Measurements from ENCODE around the gene PASD1.

DNA sequence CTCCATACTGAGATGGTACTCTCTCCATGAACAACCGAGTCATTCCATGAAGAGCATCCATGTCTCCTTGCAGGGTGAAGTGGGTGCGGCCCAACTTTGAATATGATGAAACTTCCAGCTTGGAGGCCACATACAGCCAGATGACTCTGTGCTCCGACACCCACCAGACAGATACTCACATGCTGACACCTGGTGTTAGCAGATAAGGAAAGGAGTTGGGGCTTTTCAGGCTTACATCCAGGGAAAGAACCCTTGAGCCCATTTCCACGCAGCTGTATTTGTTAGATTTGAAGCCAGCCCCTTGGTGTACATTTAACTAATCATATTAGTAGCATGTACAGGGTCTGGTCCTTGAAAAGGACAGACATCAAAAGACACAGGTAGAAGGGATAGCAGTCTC lies 69.7 kb downstream of the PASD1 start:
- TF ChIP-seq, protein P1, sequence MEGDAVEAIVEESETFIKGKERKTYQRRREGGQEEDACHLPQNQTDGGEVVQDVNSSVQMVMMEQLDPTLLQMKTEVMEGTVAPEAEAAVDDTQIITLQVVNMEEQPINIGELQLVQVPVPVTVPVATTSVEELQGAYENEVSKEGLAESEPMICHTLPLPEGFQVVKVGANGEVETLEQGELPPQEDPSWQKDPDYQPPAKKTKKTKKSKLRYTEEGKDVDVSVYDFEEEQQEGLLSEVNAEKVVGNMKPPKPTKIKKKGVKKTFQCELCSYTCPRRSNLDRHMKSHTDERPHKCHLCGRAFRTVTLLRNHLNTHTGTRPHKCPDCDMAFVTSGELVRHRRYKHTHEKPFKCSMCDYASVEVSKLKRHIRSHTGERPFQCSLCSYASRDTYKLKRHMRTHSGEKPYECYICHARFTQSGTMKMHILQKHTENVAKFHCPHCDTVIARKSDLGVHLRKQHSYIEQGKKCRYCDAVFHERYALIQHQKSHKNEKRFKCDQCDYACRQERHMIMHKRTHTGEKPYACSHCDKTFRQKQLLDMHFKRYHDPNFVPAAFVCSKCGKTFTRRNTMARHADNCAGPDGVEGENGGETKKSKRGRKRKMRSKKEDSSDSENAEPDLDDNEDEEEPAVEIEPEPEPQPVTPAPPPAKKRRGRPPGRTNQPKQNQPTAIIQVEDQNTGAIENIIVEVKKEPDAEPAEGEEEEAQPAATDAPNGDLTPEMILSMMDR (IDR thresholded peaks at IDR 0.05 in 2 of 3, conservative IDR thresholded peaks at IDR 0.05 in 1 of 3; ENCODE audit: control insufficient read depth in 2 of 3, extremely low read depth in 1 of 3, insufficient read depth in 1 of 3, low read depth in 3 of 3, low read length in 3 of 3), result no peak
- no peak for TF ChIP-seq BHLHE40 (IDR thresholded peaks at IDR 0.05; ENCODE audit: borderline replicate concordance in 1 of 2, low read depth in 2 of 2, low read length in 1 of 2)
- no peak for TF ChIP-seq ESRRA (IDR thresholded peaks at IDR 0.05; ENCODE audit: low read length)
- no peak for TF ChIP-seq CREB1 (IDR thresholded peaks at IDR 0.05; ENCODE audit: low read depth)
- no peak for TF ChIP-seq NR2C1 (IDR thresholded peaks at IDR 0.05)
- TF ChIP-seq EGR1 (IDR thresholded peaks at IDR 0.05; ENCODE audit: borderline replicate concordance in 1 of 2, low read depth in 2 of 2, low read length in 2 of 2), result no peak
- TF ChIP-seq NBN (IDR thresholded peaks at IDR 0.05), result no peak
- no peak for TF ChIP-seq YY1 (IDR thresholded peaks at IDR 0.05; ENCODE audit: low read depth, low read length)
- TF ChIP-seq ZBTB33 (IDR thresholded peaks at IDR 0.05), result no peak
